Measurements from ENCODE around the gene SERPING1.
A peak's percentile ranks its signal among the peaks of the same experiment; 100 is the strongest.

Gene SERPING1

DNA sequence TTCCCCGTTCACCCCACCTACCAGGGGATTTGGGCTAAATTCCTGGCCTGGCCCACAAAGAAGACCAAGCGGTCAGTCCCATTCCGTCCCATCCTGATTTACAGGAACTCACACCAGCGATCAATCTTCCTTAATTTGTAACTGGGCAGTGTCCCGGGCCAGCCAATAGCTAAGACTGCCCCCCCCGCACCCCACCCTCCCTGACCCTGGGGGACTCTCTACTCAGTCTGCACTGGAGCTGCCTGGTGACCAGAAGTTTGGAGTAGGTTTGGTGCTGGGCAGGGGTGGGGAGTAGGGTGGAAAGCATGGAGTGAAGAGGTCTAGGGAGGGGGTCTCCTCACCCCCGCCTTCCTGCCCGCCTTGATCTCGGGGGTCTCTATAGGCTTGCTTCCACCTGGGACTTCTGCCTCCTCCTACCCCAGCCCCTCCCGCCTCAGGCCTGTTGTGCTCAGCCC lies at the start of gene SERPING1:
TSS of gene SERPING1 (plus strand) at position 225 of the 455 bp plus-strand sequence. CDS start 586 bp downstream, outside the sequence.
- no peak for DNase-seq (ENCODE audit: low read depth in 1 of 2, low spot score in 1 of 2)

DNA sequence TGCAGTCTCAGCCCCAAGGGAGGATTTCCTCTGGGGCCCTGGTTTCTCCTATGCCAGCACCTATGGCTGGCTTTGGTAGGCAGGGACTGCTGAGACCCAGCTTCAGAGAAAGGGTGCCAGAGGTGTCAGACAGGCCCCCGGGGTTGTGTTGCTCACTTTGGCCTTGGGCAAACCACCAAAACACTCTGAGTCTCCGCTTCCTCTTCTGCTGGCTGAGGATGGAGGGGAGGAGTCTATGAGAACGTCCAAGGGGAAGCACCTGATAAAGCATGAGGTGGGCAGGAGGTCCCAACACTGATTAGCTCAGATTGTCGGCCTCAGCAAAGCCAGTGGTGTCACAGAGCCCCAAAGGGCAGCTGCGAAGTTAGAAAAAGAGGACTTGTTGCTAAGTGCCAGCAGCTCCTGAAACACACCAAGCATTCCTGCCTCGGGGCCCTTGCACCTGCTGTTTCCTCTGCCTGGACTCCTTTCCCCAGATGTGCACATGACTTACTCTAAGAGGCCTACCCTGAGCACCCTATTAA lies 49.6 kb upstream of the SERPING1 start:
- DNase-seq (ENCODE audit: low read depth in 1 of 2, low spot score in 1 of 2): no peak

DNA sequence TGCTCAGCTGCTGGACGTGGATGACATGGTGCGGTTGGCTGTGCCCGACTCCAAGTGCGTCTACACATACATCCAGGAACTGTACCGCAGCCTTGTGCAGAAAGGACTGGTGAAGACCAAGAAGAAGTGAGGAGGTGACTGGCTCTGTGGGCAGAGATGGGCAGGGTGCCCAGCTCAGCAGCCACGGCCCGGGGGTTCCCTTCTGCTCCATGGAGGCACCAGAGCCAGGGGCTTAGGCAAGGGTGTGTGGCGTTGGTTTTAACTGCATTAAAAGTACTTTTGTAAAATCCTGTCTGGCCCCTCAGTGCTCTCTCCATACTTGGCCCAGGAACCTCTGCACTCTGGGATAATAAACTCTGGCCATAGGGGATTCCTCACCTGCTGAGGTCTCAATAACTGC lies 47.5 kb upstream of the SERPING1 start:
- no peak for DNase-seq (ENCODE audit: low read depth in 1 of 2, low spot score in 1 of 2)

GRCh38 chr11:57551941-57552340 lies 45.5 kb upstream of the SERPING1 start:
- no peak for DNase-seq (ENCODE audit: low read depth in 1 of 2, low spot score in 1 of 2)

DNA sequence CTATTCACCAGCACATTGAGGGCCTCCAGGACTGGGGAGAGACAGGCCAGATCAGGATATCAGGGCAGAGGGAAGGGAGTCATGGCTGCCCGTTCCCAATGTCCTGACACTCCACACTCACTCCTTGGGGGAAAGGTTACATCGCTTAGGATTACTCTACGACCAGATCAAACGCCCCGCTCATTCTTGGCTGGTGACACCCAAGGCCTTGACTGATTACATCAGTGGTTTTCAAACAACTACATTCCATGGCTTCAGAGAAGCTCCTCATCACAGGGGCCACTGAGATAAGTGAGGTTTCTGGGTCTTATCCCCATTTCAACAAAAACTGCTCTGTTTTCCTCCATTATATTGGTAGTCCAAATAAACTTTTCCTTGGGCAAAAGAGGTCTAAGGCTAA lies 45.0 kb upstream of the SERPING1 start:
- no peak for DNase-seq (ENCODE audit: low read depth in 1 of 2, low spot score in 1 of 2)

GRCh38 chr11:57555393-57555792 lies 42.1 kb upstream of the SERPING1 start:
- DNase-seq (ENCODE audit: low read depth in 1 of 2, low spot score in 1 of 2): no peak

DNA sequence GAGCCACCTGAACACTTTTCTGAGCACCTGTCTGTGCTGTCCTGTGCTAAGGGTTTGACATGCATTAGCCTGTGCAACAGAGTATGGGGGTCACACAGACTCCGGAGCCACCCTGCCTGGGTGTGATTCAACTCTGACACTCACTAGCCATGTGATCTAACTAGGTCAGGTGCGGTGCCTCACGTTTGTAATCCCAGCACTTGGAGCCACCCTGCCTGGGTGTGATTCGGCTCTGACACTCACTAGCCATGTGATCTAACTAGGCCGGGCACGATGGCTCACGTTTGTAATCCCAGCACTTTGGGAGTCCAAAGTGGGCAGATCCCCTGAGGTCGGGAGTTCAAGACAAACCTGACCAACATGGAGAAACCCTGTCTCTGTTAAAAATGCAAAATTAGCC lies 41.4 kb upstream of the SERPING1 start:
- DNase-seq (ENCODE audit: low read depth in 1 of 2, low spot score in 1 of 2): no peak

GRCh38 chr11:57560146-57560545 lies 37.3 kb upstream of the SERPING1 start:
- no peak for DNase-seq (ENCODE audit: low read depth in 1 of 2, low spot score in 1 of 2)

DNA sequence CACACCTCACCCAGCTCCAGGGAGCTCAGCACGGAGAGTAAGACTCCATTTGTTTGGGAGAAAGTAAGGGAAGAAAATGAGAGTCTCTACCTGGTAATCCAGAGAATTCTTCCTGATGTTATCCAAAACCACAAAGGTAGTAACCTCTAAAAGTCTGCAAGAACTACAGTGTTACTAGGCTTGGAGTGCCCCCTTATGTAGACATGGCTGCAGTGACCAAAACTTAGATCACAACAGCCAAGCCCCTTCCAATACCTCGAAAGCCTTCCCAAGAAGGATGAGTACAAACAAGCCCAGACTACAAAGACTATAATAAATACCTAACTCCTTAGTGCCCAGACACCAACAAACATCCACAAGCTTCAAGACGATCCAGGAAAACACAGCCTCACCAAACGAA lies 34.9 kb upstream of the SERPING1 start:
- DNase-seq (ENCODE audit: low read depth in 1 of 2, low spot score in 1 of 2): no peak

- DNase-seq (ENCODE audit: low read depth in 1 of 2, low spot score in 1 of 2): peak in 1 of 2 donors; percentile 16
Measured at GRCh38 chr11:57566005-57566904, 31.2 kb upstream of the SERPING1 start.

GRCh38 chr11:57566905-57567514 lies 30.5 kb upstream of the SERPING1 start:
- peak in 1 of 2 donors; percentile 12 for DNase-seq (ENCODE audit: low read depth in 1 of 2, low spot score in 1 of 2)

DNA sequence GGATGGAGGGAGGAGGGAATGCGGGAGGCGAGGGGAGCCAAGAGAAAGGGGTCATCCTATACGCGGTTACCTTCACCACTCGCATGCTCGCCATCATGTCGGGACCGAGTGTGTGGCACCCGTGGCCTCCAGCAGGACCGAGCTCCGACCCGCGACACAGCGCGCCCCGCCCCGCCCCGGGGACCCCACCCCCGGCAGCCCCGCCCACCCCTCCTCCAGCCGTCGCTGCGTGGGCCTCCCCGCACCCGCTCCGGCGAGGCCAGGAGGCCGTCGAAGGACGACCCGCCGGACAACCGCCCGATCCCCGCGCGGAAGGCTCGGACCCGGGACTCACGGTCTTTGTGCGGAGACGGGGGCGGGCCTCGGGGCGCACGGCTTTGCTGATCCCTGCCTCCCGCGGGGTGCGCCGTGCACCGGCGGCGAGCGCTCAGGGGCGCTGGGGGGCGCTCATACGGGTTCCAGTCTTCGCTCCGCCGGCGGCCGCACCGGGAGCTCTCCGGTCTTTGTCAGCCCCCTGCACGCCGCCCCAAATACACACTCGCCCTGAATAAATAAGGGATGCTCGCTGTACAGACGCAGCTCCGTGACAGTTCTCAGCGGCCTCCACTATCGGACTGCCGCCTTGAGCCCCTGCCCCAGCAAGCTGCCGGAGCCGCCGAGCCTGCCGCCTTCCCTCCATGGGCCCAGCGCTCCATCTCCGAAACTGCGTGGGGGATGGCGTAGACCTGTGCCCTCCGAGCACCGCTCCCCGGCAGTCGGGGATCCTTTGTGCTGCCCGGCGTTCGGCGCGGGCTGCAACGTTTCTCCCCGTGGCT lies 29.8 kb upstream of the SERPING1 start, which contains the start of gene UBE2L6:
TSS of gene UBE2L6 (minus strand) at position 158 of the 815 bp plus-strand sequence. CDS start at position 97, 61 bp downstream.
- DNase-seq (ENCODE audit: low read depth in 1 of 2, low spot score in 1 of 2): peak; percentile 38 to 40

GRCh38 chr11:57568330-57568766 lies 29.1 kb upstream of the SERPING1 start:
- peak; percentile 82 to 83 for DNase-seq (ENCODE audit: low read depth in 1 of 2, low spot score in 1 of 2)

- DNase-seq (ENCODE audit: low read depth in 1 of 2, low spot score in 1 of 2): no peak
Measured at GRCh38 chr11:57571606-57572005, 25.9 kb upstream of the SERPING1 start.

GRCh38 chr11:57574061-57574460 lies 23.4 kb upstream of the SERPING1 start:
- no peak for DNase-seq (ENCODE audit: low read depth in 1 of 2, low spot score in 1 of 2)

- no peak for DNase-seq (ENCODE audit: low read depth in 1 of 2, low spot score in 1 of 2)
Measured at GRCh38 chr11:57584341-57584740, 13.1 kb upstream of the SERPING1 start.

- no peak for DNase-seq (ENCODE audit: low read depth in 1 of 2, low spot score in 1 of 2)
Measured at GRCh38 chr11:57585301-57585700, 12.2 kb upstream of the SERPING1 start.

DNA sequence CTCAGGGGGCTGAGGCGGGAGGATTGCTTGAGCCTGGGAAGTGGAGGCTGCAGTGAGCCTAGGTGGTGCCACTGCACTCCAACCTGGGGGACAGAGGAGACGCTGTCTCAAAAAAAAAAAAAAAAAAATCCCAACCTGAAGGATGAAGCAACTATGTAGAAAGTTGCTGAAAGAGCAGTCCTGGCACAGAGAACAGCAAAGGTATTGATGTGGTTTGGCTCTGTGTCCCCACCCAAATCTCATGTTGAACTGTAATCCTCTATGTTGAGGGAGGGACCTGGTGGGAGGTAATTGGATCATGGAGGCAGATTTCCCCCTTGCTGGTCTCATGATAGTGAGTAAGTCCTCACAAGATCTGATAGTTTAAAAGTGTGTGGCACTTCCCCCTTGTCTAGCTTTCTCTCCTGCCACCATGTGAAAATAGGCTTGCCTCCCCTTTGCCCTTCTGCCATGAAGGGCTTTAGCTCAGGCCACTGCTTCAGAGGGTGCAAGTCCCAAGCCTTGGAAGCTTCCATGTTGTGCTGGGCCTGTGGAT lies 10.7 kb upstream of the SERPING1 start:
- DNase-seq (ENCODE audit: low read depth in 1 of 2, low spot score in 1 of 2): no peak

GRCh38 chr11:57588046-57588710 lies 9.3 kb upstream of the SERPING1 start:
- no peak for DNase-seq (ENCODE audit: low read depth in 1 of 2, low spot score in 1 of 2)

GRCh38 chr11:57596266-57596885 lies 1.1 kb upstream of the SERPING1 start:
- DNase-seq (ENCODE audit: low read depth in 1 of 2, low spot score in 1 of 2): no peak
